Melanocyte of skin (primary cell): ENCODE data around the gene SUMF2. TPM values are rescaled to one million over a fixed set of nuclear protein-coding genes. Genes with fewer than 3 reads are reported as not detected.

Source experiments
- small RNA-seq, 2 donors: library from RNA; depleted of rRNA; stranded (forward); fragments of <200 nt; gene quantifications; one replicate each; pipeline ENCODE3, GENCODE V24; 2012
- total RNA-seq, 2 donors: library from RNA; depleted of rRNA; stranded (reverse); fragments of >200 nt; gene quantifications; 2 replicates each; pipeline ENCODE4 v1.2.3, GENCODE V29; 2012

Gene SUMF2
- total RNA-seq: 100 to 1,000 TPM; 116 to 149 TPM

GRCh38 chr7:56063882-56064625 is at the start of gene SUMF2:
Gene SUMF2 (plus strand): TSS chr7:56064286. CDS start chr7:56064312, 26 bp downstream.

GRCh38 chr7:56051339-56052191 is 12.5 kb upstream of the SUMF2 start, which contains the start of the genes CCT6A and PSPH:
Gene CCT6A (plus strand): TSS chr7:56051765. CDS start chr7:56051849, 84 bp downstream.
Gene PSPH (minus strand): TSS chr7:56051444. CDS start chr7:56021212, 30,232 bp downstream.

GRCh38 chr7:56092789-56093531 is 28.9 kb downstream of the SUMF2 start, which contains the start of gene PHKG1:
Gene PHKG1 (minus strand): TSS chr7:56092952. CDS start chr7:56088941, 4,011 bp downstream.

GRCh38 chr7:56106108-56107073 is 42.3 kb downstream of the SUMF2 start, which contains the start of gene CHCHD2:
Gene CHCHD2 (minus strand): TSS chr7:56106476. CDS start chr7:56106413, 63 bp downstream.

GRCh38 chr7:56115852-56116538 is 51.9 kb downstream of the SUMF2 start, which contains the start of gene NUPR2:
Gene NUPR2 (minus strand): TSS chr7:56116417. CDS start chr7:56116314, 103 bp downstream.

Small RNAs within 50 kb of the gene (small RNA-seq; reads per million reads assigned to genes)
- 0.41 to 1.0 reads per million in 2 donors for gene SNORA15
- 2.4 to 3.1 reads per million in 2 donors for gene SNORA22B

Other genes with a start within 250 kb of the SUMF2 start
- not detected for gene SEPTIN14, start 201.5 kb upstream of the SUMF2 start, total RNA-seq
- gene ZNF713, start 176.8 kb upstream of the SUMF2 start, total RNA-seq: 1 to 10 TPM; 2.0 to 3.1 TPM
- 10 to 100 TPM in 1 of 2 donors, 1 to 10 TPM in 1; 10.0 to 17.0 TPM for gene MRPS17, start 112.4 kb upstream of the SUMF2 start, total RNA-seq
- gene NIPSNAP2, start 99.7 kb upstream of the SUMF2 start, total RNA-seq: 10 to 100 TPM; 52.3 to 71.6 TPM
- 100 to 1,000 TPM; 153 to 221 TPM for gene PSPH, start 12.8 kb upstream of the SUMF2 start, total RNA-seq
- 100 to 1,000 TPM; 241 to 357 TPM for gene CCT6A, start 12.5 kb upstream of the SUMF2 start, total RNA-seq
- gene PHKG1, start 28.7 kb downstream of the SUMF2 start, total RNA-seq: under 1 TPM; under 0.01 to 0.33 TPM
- 100 to 1,000 TPM; 368 to 373 TPM for gene CHCHD2, start 42.2 kb downstream of the SUMF2 start, total RNA-seq
- not detected for gene NUPR2, start 52.1 kb downstream of the SUMF2 start, total RNA-seq